ENCODE results near the gene CIT.

CIT gene

GRCh38 chr12:119783787-119784186 lies 93.3 kb downstream of the CIT start:
- Histone ChIP-seq H3K4me1 (ENCODE audit: control insufficient read depth, insufficient read depth, low read length) (no peaks in the 10 kb centered on the region), H3K4me3 (ENCODE audit: low read depth, low read length) (no peak overlapping the region), H3K27ac (ENCODE audit: extremely low read depth, low read depth, low read length) (no peak overlapping the region), H3K9me3 (ENCODE audit: control insufficient read depth, insufficient read depth, low read depth, low read length) (no peaks in the 10 kb centered on the region), H3K36me3 (ENCODE audit: control insufficient read depth in 2 of 2, insufficient read depth in 1 of 2, low read length in 2 of 2) (peaks cover 0 to 42% of the 10 kb centered on the region in 2 experiments; a peak in 2 of 3 replicates)
- no peak for TF ChIP-seq KLF8 (tag by site-specific recombination; IDR thresholded peaks at IDR 0.05)
- TF ChIP-seq ZNF830 (tag by site-specific recombination; IDR thresholded peaks at IDR 0.05; ENCODE audit: low read depth), result no peak
- no peak for TF ChIP-seq ZNF433 (tag by site-specific recombination; IDR thresholded peaks at IDR 0.05; ENCODE audit: low read depth)
- TF ChIP-seq ZNF600 (tag by site-specific recombination; IDR thresholded peaks at IDR 0.05), result no peak
- TF ChIP-seq GLI2 (tag by site-specific recombination; IDR thresholded peaks at IDR 0.05; ENCODE audit: borderline replicate concordance, low read depth), result no peak
- TF ChIP-seq PRDM10 (tag by site-specific recombination; IDR thresholded peaks at IDR 0.05), result no peak
- no peak for TF ChIP-seq MEIS1 (CRISPR knock-in tag; IDR thresholded peaks at IDR 0.05; ENCODE audit: borderline replicate concordance)
- TF ChIP-seq ATF2 (tag by site-specific recombination; IDR thresholded peaks at IDR 0.05; ENCODE audit: low read depth), result no peak
- ChIA-PET CTCF (no interaction called here), POLR2A (no interaction called here)

GRCh38 chr12:119781804-119782203 lies 95.3 kb downstream of the CIT start:
- ChIA-PET CTCF (interaction anchor here (0.6 to 3.3 kb wide), 15 partner anchors 9 to 253 kb away, joined by 3 to 28 read pairs (median 4); no protein-coding TSS in a partner anchor), POLR2A (no interaction called here)

More at GRCh38 chr12:119781804-119782203, 95.3 kb downstream of the CIT start:
- no peak overlapping the region for H3K27ac ChIP-seq (ENCODE audit: extremely low read depth, low read depth, low read length)
- H3K9me3 ChIP-seq (ENCODE audit: control insufficient read depth, insufficient read depth, low read depth, low read length), result no peaks in the 10 kb centered on the region
- H3K4me3 ChIP-seq (ENCODE audit: low read depth, low read length), result no peak overlapping the region
- H3K4me1 ChIP-seq (ENCODE audit: control insufficient read depth, insufficient read depth, low read length), result no peaks in the 10 kb centered on the region
- TF ChIP-seq ZNF10 (tag by site-specific recombination; IDR thresholded peaks at IDR 0.05) (no peak), ZNF791 (tag by site-specific recombination; IDR thresholded peaks at IDR 0.05) (no peak), ZNF266 (tag by site-specific recombination; IDR thresholded peaks at IDR 0.05; ENCODE audit: low read depth) (no peak), ZFP69B (tag by site-specific recombination; IDR thresholded peaks at IDR 0.05) (no peak), ZNF274 (IDR thresholded peaks at IDR 0.05; ENCODE audit: low read length) (no peak), ZNF274 (tag by site-specific recombination; IDR thresholded peaks at IDR 0.05; ENCODE audit: borderline replicate concordance) (no peak), ZNF645 (tag by site-specific recombination; IDR thresholded peaks at IDR 0.05) (no peak), REST (tag by site-specific recombination; IDR thresholded peaks at IDR 0.05) (no peak), ZNF155 (tag by site-specific recombination; IDR thresholded peaks at IDR 0.05) (no peak), ZNF521 (tag by site-specific recombination; IDR thresholded peaks at IDR 0.05) (no peak), TSHZ1 (tag by site-specific recombination; IDR thresholded peaks at IDR 0.05; ENCODE audit: borderline replicate concordance) (no peak), ZNF664 (tag by site-specific recombination; IDR thresholded peaks at IDR 0.05) (no peak)
- H3K36me3 ChIP-seq (ENCODE audit: control insufficient read depth in 2 of 2, insufficient read depth in 1 of 2, low read length in 2 of 2), result peaks cover 0 to 46% of the 10 kb centered on the region in 2 experiments; a peak in 2 of 3 replicates
